GM12878 (cell line): Measurements from ENCODE around the gene HDAC8. TPM values are rescaled to one million over a fixed set of nuclear protein-coding genes. Genes with fewer than 3 reads are reported as not detected.

Experiments used
- ATAC-seq: fragments of 200-7000 bp; cut with Tn5 transposase; 3 replicates; pipeline ENCODE4 v1.9.1; 2020; ENCODE audit warnings: mild to moderate bottlenecking, moderate library complexity
- BruUV-seq: library from RNA; stranded (reverse); fragments of 400-500 nt; replicated peaks from 2 replicates; lab custom pipeline; 2021; lab: Mats Ljungman, UMichigan
- CTCF ChIA-PET: fragments of 300-600 bp; sonication (Branson Sonifier 250); formaldehyde crosslinking; extraction: SDS; loops from one replicate; lab custom pipeline; 2021; ENCODE audit warnings: inconsistent platforms; lab: Yijun Ruan, JAX
- POLR2A ChIA-PET: fragments of 350-600 bp; formaldehyde crosslinking; extraction: SDS; loops from one replicate; lab custom pipeline; 2021; ENCODE audit warnings: inconsistent platforms; lab: Charles Lee
- RAD21 ChIA-PET: fragments of 300-600 bp; sonication (Branson Sonifier 250); formaldehyde crosslinking; loops from one replicate; lab custom pipeline; 2023; ENCODE audit warnings: antibody characterized with exemption; ENCODE audit not compliant: unreplicated experiment; lab: Charles Lee
- SMC1A ChIA-PET: fragments of 300-600 bp; sonication (Branson Sonifier 250); formaldehyde crosslinking; loops from one replicate; lab custom pipeline; 2023; ENCODE audit not compliant: unreplicated experiment, uncharacterized antibody; lab: Charles Lee
- DNase-seq: peaks from one replicate; pipeline ENCODE4 v3.0.0-alpha.2; 2011; ENCODE audit warnings: low read depth, low spot score
- FAIRE-seq: peaks from 3 replicates; lab custom pipeline; 2011; peaks lifted over from hg19 to GRCh38; lab: Jason Lieb, UNC
- H2AFZ ChIP-seq: 2 replicates; pipeline ENCODE4 v1.6.0; 2011; ENCODE audit warnings: low read depth, low read length, control low read depth; ENCODE audit not compliant: control insufficient read depth
- H3K27ac ChIP-seq: 2 replicates; pipeline ENCODE4 v1.5.1; 2011; ENCODE audit warnings: control low read depth; ENCODE audit not compliant: control insufficient read depth, insufficient read depth
- H3K27me3 ChIP-seq, 2 experiments: replicated peaks in 1 of 2; 2 replicates each; pipeline versions ENCODE4 v1.6.0 to v1.6.1; 2011; ENCODE audit warnings: low read length in 1 of 2; ENCODE audit not compliant: control insufficient read depth in 2 of 2, insufficient read depth in 2 of 2
- H3K36me3 ChIP-seq, 2 experiments: 2 replicates each; pipeline ENCODE4 v1.5.1; 2011; ENCODE audit warnings: low read length in 1 of 2; ENCODE audit not compliant: control insufficient read depth in 2 of 2, insufficient read depth in 2 of 2
- H3K4me1 ChIP-seq: 2 replicates; pipeline ENCODE4 v1.6.1; 2011; ENCODE audit warnings: mild to moderate bottlenecking, low read length, moderate library complexity, mixed read lengths; ENCODE audit not compliant: control insufficient read depth, insufficient read depth
- H3K4me2 ChIP-seq: 2 replicates; pipeline ENCODE4 v1.6.0; 2011; ENCODE audit warnings: control low read depth; ENCODE audit not compliant: control insufficient read depth, insufficient read depth
- H3K4me3 ChIP-seq: fragments of 200-600 bp; sonication (generic); 2 replicates; pipeline ENCODE4 v1.5.1; 2016
- H3K79me2 ChIP-seq: 2 replicates; pipeline ENCODE4 v1.6.0; 2011; ENCODE audit warnings: low read length; ENCODE audit not compliant: control insufficient read depth, insufficient read depth
- H3K9ac ChIP-seq: 2 replicates; pipeline ENCODE4 v1.8.0; 2011; ENCODE audit warnings: low read length, control low read depth, mixed read lengths; ENCODE audit not compliant: control insufficient read depth, insufficient read depth
- H3K9me3 ChIP-seq: replicated peaks from 3 replicates; pipeline ENCODE4 v1.5.1; 2011; ENCODE audit warnings: mild to moderate bottlenecking, low read length; ENCODE audit not compliant: control insufficient read depth, insufficient read depth
- H4K20me1 ChIP-seq: 2 replicates; pipeline ENCODE4 v1.6.0; 2011; ENCODE audit not compliant: control insufficient read depth, insufficient read depth
- CEBPB ChIP-seq, 2 experiments: fragments of 150-350 bp in 1 of 2; IDR thresholded peaks; 2 replicates each; pipeline ENCODE4 v1.6.1; 2012 to 2014; ENCODE audit warnings: low read depth in 2 of 2, low read length in 2 of 2, borderline replicate concordance in 1 of 2, inconsistent platforms in 1 of 2
- CREM ChIP-seq: IDR thresholded peaks from 2 replicates; pipeline ENCODE4 v1.6.1; 2014; ENCODE audit warnings: antibody characterized with exemption, low read depth
- ESRRA ChIP-seq: IDR thresholded peaks from 2 replicates; pipeline ENCODE4 v1.6.1; 2012; ENCODE audit warnings: mild to moderate bottlenecking, low read length, improper control_type of control experiment
- EZH2 ChIP-seq: IDR thresholded peaks from 2 replicates; pipeline ENCODE4 v1.6.1; 2012; ENCODE audit warnings: low read depth, mild to moderate bottlenecking, control low read depth, inconsistent platforms, low read length, borderline replicate concordance; ENCODE audit not compliant: control insufficient read depth
- GABPA ChIP-seq: IDR thresholded peaks from 2 replicates; pipeline ENCODE4 v1.6.1; 2014; ENCODE audit warnings: antibody characterized with exemption, low read depth, mild to moderate bottlenecking, inconsistent platforms
- HDAC6 ChIP-seq: fragments of 200-600 bp; sonication (generic); IDR thresholded peaks from one replicate; pipeline ENCODE4 v1.8.0; 2017; ENCODE audit warnings: antibody characterized with exemption; ENCODE audit not compliant: unreplicated experiment
- HDGF ChIP-seq: fragments of 450-650 bp; IDR thresholded peaks from 2 replicates; pipeline ENCODE4 v1.6.1; 2016; ENCODE audit warnings: antibody characterized with exemption
- IKZF1 ChIP-seq: fragments of 450-650 bp; conservative IDR thresholded peaks from 2 replicates; pipeline ENCODE4 v1.6.1; 2017; ENCODE audit warnings: antibody characterized with exemption, mild to moderate bottlenecking
- KAT2A ChIP-seq: conservative IDR thresholded peaks from 2 replicates; pipeline ENCODE4 v1.6.1; 2011; ENCODE audit warnings: low read depth, low read length; ENCODE audit not compliant: control insufficient read depth
- NFIC ChIP-seq: IDR thresholded peaks from 2 replicates; pipeline ENCODE4 v1.6.1; 2012; ENCODE audit warnings: low read depth, mild to moderate bottlenecking, inconsistent platforms, low read length, moderate library complexity
- NFYA ChIP-seq: IDR thresholded peaks from 2 replicates; pipeline ENCODE4 v1.6.1; 2011; ENCODE audit warnings: low read depth, mild to moderate bottlenecking, low read length, improper control_type of control experiment, borderline replicate concordance
- POLR2A ChIP-seq: IDR thresholded peaks from 2 replicates; pipeline ENCODE4 v1.6.1; 2011; ENCODE audit warnings: low read depth, mild to moderate bottlenecking, low read length
- RELA ChIP-seq: fragments of 450-650 bp; IDR thresholded peaks from 2 replicates; pipeline ENCODE4 v1.8.0; 2014; ENCODE audit warnings: borderline replicate concordance; ENCODE audit not compliant: partially characterized antibody
- SMAD1 ChIP-seq: fragments of 450-650 bp; IDR thresholded peaks from 2 replicates; pipeline ENCODE4 v1.6.1; 2018; ENCODE audit warnings: mild to moderate bottlenecking, low read depth; ENCODE audit not compliant: partially characterized antibody
- ZNF207 ChIP-seq: fragments of 450-650 bp; IDR thresholded peaks from 2 replicates; pipeline ENCODE4 v1.6.1; 2014; ENCODE audit warnings: antibody characterized with exemption, mild to moderate bottlenecking, borderline replicate concordance
- ZNF24 ChIP-seq: fragments of 450-650 bp; IDR thresholded peaks from 2 replicates; pipeline ENCODE4 v1.6.1; 2017; ENCODE audit warnings: antibody characterized with exemption, mild to moderate bottlenecking
- ZNF384 ChIP-seq: IDR thresholded peaks from 2 replicates; pipeline ENCODE4 v1.6.1; 2012; ENCODE audit warnings: low read depth, mild to moderate bottlenecking, low read length, improper control_type of control experiment, borderline replicate concordance
- WGBS: methylation state at CpG from one replicate; pipeline ENCODE4 v1.1.6; 2016; ENCODE audit warnings: low lambda C conversion rate; ENCODE audit not compliant: insufficient replicate concordance, insufficient coverage; ENCODE audit errors: missing lambda C conversion rate; 5-methylcytosine and 5-hydroxymethylcytosine counted together
- in situ Hi-C: fragments of 300-500 bp; cut with MboI; formaldehyde crosslinking; loops from 9 replicates; pipeline ENCODE4 v1.14.3; 2018; ENCODE audit warnings: mixed read lengths
- intact Hi-C: fragments of 100-400 bp; cut with micrococcal nuclease; formaldehyde crosslinking; loops from one replicate; pipeline ENCODE4 v1.14.2; 2022; ENCODE audit not compliant: unreplicated experiment
- polyA plus RNA-seq, 11 experiments: library from polyadenylated mRNA; depleted of rRNA in 4 of 11; unstranded in 6 of 11; stranded (reverse) in 5 of 11; fragments of >200 nt; fragmentation: Nextera tagmentation in 4 of 11; fragmentation: Illumina TruSeq in 1 of 11; extraction: Ambion mirVana in 4 of 11; extraction: Trizol in 1 of 11; gene quantifications; 1 replicate in 1 of 11; 2 replicates in 10 of 11; pipeline versions ENCODE4 v1.2.1 to v1.2.3, GENCODE V29; 2011 to 2016; ENCODE audit warnings: inconsistent platforms in 2 of 11, missing spikeins in 2 of 11, low read depth in 1 of 11
- total RNA-seq, 4 experiments: library from RNA; depleted of rRNA in 3 of 4; stranded (reverse); fragments of >200 nt in 3 of 4; fragmentation: Illumina TruSeq in 1 of 4; extraction: Trizol in 1 of 4; gene quantifications; 2 replicates each; pipeline versions ENCODE4 v1.2.1 to v1.2.3, GENCODE V29; 2013 to 2021
- TF ChIP-seq, protein P1 (sequence below): fragments of 450-650 bp; IDR thresholded peaks from 2 replicates; pipeline ENCODE4 v1.6.1; 2018; ENCODE audit warnings: borderline replicate concordance, mild to moderate bottlenecking; ENCODE audit not compliant: partially characterized antibody

HDAC8 gene
- total and polyA plus RNA-seq, 10 of the 15 experiments (the other 5 are each of a cell fraction or from before 2014, with no cell fraction given) = 18.1 to 34.7 (median 29.1) TPM

DNA sequence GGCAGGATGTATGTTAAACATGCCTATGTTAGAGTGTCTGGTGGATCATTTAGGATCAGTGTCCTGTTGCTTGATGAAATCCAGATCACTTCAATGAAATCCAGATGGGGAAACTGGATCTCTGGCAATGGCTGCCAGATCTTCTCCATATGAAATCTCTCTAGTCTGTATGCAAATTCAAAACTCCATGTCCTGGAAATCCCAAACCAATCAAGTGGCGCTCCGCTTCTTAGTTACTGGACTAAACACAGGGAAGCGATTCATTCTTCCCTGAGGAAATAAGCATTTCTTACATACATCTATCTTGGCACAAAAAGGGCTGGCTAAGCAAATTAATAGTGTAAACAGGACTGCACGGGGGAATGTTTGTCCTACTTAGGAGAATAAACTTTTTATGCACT is 94.9 kb downstream of the HDAC8 start:
- Histone ChIP-seq H3K9ac (no peak overlapping the region), H3K4me2 (no peak overlapping the region), H3K4me1 (no peaks in the 10 kb centered on the region), H3K27ac (no peak overlapping the region), H3K79me2 (no peaks in the 10 kb centered on the region), H3K36me3 (no peaks in the 10 kb centered on the region), H3K4me3 (no peak overlapping the region), H2AFZ (no peak overlapping the region), H4K20me1 (no peaks in the 10 kb centered on the region), H3K27me3 (no peaks in the 10 kb centered on the region; a peak in 1 of 4 replicates), H3K9me3 (no peaks in the 10 kb centered on the region)
- in situ Hi-C loops = no loop called here
- ATAC-seq = no peak
- FAIRE-seq = no peak
- ChIA-PET CTCF (no interaction called here), RAD21 (interaction anchor here (0.7 kb wide), 1 partner anchor 1787 kb away, joined by 5 read pairs; no protein-coding TSS in a partner anchor), POLR2A (no interaction called here), SMC1A (no interaction called here)
- TF ChIP-seq POLR2A = no peak
- no peak for TF ChIP-seq ESRRA
- TF ChIP-seq CEBPB (IDR thresholded peaks at IDR 0.05; ENCODE audit: borderline replicate concordance in 1 of 2, low read depth in 2 of 2, low read length in 2 of 2) = no peak
- TF ChIP-seq KAT2A = no peak
- no peak for TF ChIP-seq ZNF207
- no peak for TF ChIP-seq SMAD1
- DNase-seq = no peak
- 83% methylated on average over 4 of the region's 4 CpGs for WGBS
- BruUV-seq = no TSS peak
- intact Hi-C loops = no loop called here

DNA sequence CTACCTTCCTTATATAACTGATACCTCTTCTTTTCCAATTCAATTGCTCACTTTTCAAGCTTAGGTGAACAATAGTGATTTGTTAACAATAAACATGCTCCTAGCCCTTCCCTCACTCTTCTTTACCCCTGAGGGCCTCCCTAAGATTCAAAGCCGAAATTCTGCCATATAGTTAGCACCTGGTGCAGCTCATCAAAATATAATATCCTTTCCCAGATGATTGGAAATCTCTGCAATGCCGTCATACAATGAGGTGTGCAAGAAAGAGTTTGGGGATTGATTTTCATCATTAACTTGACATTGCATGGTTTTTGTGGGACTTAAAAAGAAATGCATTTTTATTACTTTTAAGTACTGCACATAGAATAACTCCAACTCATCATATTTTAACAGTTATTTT is 95.3 kb downstream of the HDAC8 start:
- WGBS = 41% methylated on average over 2 of the region's 2 CpGs
- TF ChIP-seq GABPA (no peak), ZNF384 (no peak), HDAC6 (no peak), CREM (no peak), NFIC (no peak), NFYA (no peak), ZNF24 (no peak), RELA (no peak), HDGF (no peak), IKZF1 (no peak), EZH2 (no peak)
- TF ChIP-seq, protein P1, sequence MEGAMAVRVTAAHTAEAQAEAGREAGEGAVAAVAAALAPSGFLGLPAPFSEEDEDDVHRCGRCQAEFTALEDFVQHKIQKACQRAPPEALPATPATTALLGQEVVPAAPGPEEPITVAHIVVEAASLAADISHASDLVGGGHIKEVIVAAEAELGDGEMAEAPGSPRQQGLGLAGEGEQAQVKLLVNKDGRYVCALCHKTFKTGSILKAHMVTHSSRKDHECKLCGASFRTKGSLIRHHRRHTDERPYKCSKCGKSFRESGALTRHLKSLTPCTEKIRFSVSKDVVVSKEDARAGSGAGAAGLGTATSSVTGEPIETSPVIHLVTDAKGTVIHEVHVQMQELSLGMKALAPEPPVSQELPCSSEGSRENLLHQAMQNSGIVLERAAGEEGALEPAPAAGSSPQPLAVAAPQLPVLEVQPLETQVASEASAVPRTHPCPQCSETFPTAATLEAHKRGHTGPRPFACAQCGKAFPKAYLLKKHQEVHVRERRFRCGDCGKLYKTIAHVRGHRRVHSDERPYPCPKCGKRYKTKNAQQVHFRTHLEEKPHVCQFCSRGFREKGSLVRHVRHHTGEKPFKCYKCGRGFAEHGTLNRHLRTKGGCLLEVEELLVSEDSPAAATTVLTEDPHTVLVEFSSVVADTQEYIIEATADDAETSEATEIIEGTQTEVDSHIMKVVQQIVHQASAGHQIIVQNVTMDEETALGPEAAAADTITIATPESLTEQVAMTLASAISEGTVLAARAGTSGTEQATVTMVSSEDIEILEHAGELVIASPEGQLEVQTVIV = no peak

More for the DNA sequence above, 95.3 kb downstream of the HDAC8 start:
- FAIRE-seq (no peak), ATAC-seq (no peak), DNase-seq (no peak)
- Histone ChIP-seq H3K4me1 (no peaks in the 10 kb centered on the region), H3K27ac (no peak overlapping the region), H3K79me2 (no peaks in the 10 kb centered on the region), H3K9me3 (no peaks in the 10 kb centered on the region), H3K9ac (no peak overlapping the region), H3K4me2 (no peak overlapping the region), H3K4me3 (no peak overlapping the region), H4K20me1 (no peaks in the 10 kb centered on the region), H3K36me3 (no peaks in the 10 kb centered on the region), H3K27me3 (no peaks in the 10 kb centered on the region; a peak in 1 of 4 replicates), H2AFZ (no peak overlapping the region)
- no TSS peak for BruUV-seq
- intact Hi-C loops (no loop called here), in situ Hi-C loops (no loop called here)
- ChIA-PET CTCF (no interaction called here), POLR2A (no interaction called here), SMC1A (no interaction called here), RAD21 (no interaction called here)
